ENCODE results near the gene EBF3. TPM values are rescaled to one million over a fixed set of nuclear protein-coding genes. Genes with fewer than 3 reads are reported as not detected.

Gene EBF3
- total and polyA plus RNA-seq, 2 experiments from 2014 or later, result 0.27 to 0.49 TPM

GRCh38 chr10:129838794-129839193 is 125.3 kb downstream of the EBF3 start:
- peaks cover 5% of the 10 kb centered on the region for H3K27me3 Mint-ChIP-seq (ENCODE audit: insufficient read depth, low read depth, poor library complexity)
- no peak overlapping the region for H3K4me2 ChIP-seq
- H3K9me2 ChIP-seq (ENCODE audit: insufficient read depth), result no peaks in the 10 kb centered on the region
- H3K9me3 Mint-ChIP-seq, result no peaks in the 10 kb centered on the region
- H3K4me3 Mint-ChIP-seq, result no peak overlapping the region
- H3K27me3 ChIP-seq (ENCODE audit: insufficient read depth), result no peaks in the 10 kb centered on the region
- H2AFZ ChIP-seq, result no peak overlapping the region
- no peak for TF ChIP-seq ZNF114 (CRISPR knock-in tag; IDR thresholded peaks at IDR 0.05)
- TF ChIP-seq ETS1 (IDR thresholded peaks at IDR 0.05), result no peak
- TF ChIP-seq ZNF331 (CRISPR knock-in tag; IDR thresholded peaks at IDR 0.05; ENCODE audit: low read depth), result no peak
- TF ChIP-seq STAT1 (IDR thresholded peaks at IDR 0.05; ENCODE audit: unreplicated experiment), result no peak
- TF ChIP-seq CTCF (conservative IDR thresholded peaks at IDR 0.05; ENCODE audit: low read depth in 2 of 2), result no peak
- TF ChIP-seq ZNF462 (CRISPR knock-in tag; IDR thresholded peaks at IDR 0.05), result no peak
- TF ChIP-seq CREB1 (CRISPR knock-in tag; IDR thresholded peaks at IDR 0.05; ENCODE audit: low read depth), result no peak
- no peak for TF ChIP-seq REST (IDR thresholded peaks at IDR 0.05; ENCODE audit: unreplicated experiment)
- no peak for TF ChIP-seq NANOG (IDR thresholded peaks at IDR 0.05; ENCODE audit: borderline replicate concordance)
- TF ChIP-seq JUNB (IDR thresholded peaks at IDR 0.05; ENCODE audit: unreplicated experiment), result no peak
- no peak for TF ChIP-seq EZH2phosphoT487 (IDR thresholded peaks at IDR 0.05; ENCODE audit: unreplicated experiment)
- no peak for TF ChIP-seq POLR2AphosphoS5 (IDR thresholded peaks at IDR 0.05; ENCODE audit: low read depth)
- no peak for TF ChIP-seq EZH2 (IDR thresholded peaks at IDR 0.05; ENCODE audit: low read depth, unreplicated experiment)
- H3K27ac Mint-ChIP-seq, result no peak overlapping the region
- H3K79me2 ChIP-seq (replicated peaks; ENCODE audit: insufficient read depth), result no peaks in the 10 kb centered on the region
- no peaks in the 10 kb centered on the region for H3F3A ChIP-seq (replicated peaks; ENCODE audit: low read depth)
- no peak overlapping the region for H3K4me3 ChIP-seq
- no peaks in the 10 kb centered on the region for H3K36me3 Mint-ChIP-seq (ENCODE audit: low read depth)
- no peak for DNase-seq (ENCODE audit: low spot score)
- H3K4me1 Mint-ChIP-seq, result no peaks in the 10 kb centered on the region
- ATAC-seq, result no peak
- no peaks in the 10 kb centered on the region for H3K36me3 ChIP-seq (ENCODE audit: insufficient read depth)
- H3K4me1 ChIP-seq (ENCODE audit: insufficient read depth), result no peaks in the 10 kb centered on the region
- no peak overlapping the region for H3K27ac ChIP-seq (ENCODE audit: low read depth)
- no peaks in the 10 kb centered on the region for H4K20me1 ChIP-seq (replicated peaks; ENCODE audit: insufficient read depth)
